Suprapubic skin (tissue), 4 donors: ENCODE results near the gene ADAMTS10.

Experiments used
- CTCF ChIP-seq, 2 donors: fragments of 200-600 bp in 1 of 2; fragments of 450-650 bp in 1 of 2; sonication (generic) in 1 of 2; IDR thresholded peaks; one replicate each; pipeline ENCODE4 v1.5.1; 2016 to 2019; ENCODE audit warnings: antibody characterized with exemption in 2 of 2, mild to moderate bottlenecking in 1 of 2, moderate library complexity in 1 of 2
- EP300 ChIP-seq: sonication (generic); formaldehyde crosslinking; IDR thresholded peaks from one replicate; pipeline ENCODE4 v1.6.1; 2017; ENCODE audit warnings: antibody characterized with exemption
- POLR2A ChIP-seq, 2 donors: fragments of 450-650 bp; IDR thresholded peaks; one replicate each; pipeline ENCODE4 v1.6.1; 2017; ENCODE audit warnings: antibody characterized with exemption in 2 of 2, mild to moderate bottlenecking in 2 of 2, moderate library complexity in 2 of 2
- POLR2AphosphoS5 ChIP-seq, 3 donors: sonication (generic); formaldehyde crosslinking; IDR thresholded peaks; one replicate each; pipeline ENCODE4 v1.6.1; 2017; ENCODE audit warnings: antibody characterized with exemption in 3 of 3

- TF ChIP-seq POLR2AphosphoS5 (IDR thresholded peaks at IDR 0.05), result no peak
- TF ChIP-seq CTCF (IDR thresholded peaks at IDR 0.05), result no peak
- no peak for TF ChIP-seq POLR2A (IDR thresholded peaks at IDR 0.05)
- no peak for TF ChIP-seq EP300
Measured at GRCh38 chr19:8610936-8611300, 403 bp upstream of the ADAMTS10 start.
